ENCODE results near the gene PTDSS2.

GRCh38 chr11:491358-491757 lies 41.3 kb downstream of the PTDSS2 start:
- TF ChIP-seq CTCF (conservative IDR thresholded peaks at IDR 0.05; ENCODE audit: low read depth, low read length): no peak
- no peak for TF ChIP-seq RFX5 (IDR thresholded peaks at IDR 0.05; ENCODE audit: low read depth, low read length)
- no peak for TF ChIP-seq USF2 (IDR thresholded peaks at IDR 0.05; ENCODE audit: low read depth, low read length)
- no peak for TF ChIP-seq BHLHE40 (IDR thresholded peaks at IDR 0.05; ENCODE audit: low read depth, low read length)
- TF ChIP-seq SMC3 (IDR thresholded peaks at IDR 0.05; ENCODE audit: low read depth, low read length): no peak
- no peak for TF ChIP-seq MAZ (IDR thresholded peaks at IDR 0.05; ENCODE audit: borderline replicate concordance, low read depth, low read length)
